ENCODE data around the gene FIZ1.

DNA sequence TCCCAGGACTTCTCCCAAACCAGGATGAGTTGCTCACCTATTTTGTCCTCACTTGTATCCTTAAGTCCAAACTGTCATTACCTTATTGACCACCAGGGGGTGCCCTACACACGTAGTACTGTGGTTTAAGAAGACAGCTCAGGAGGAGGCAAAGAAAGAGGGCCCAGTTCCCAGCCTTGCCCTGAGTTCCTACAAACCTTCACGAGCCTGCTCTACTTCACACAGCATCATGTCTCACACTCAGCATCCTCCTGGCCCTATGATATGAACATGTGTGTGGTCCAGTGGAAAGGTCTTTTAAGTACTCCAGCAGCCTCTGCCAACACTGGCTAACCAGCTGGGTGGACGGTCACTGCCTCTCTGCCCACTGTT is 33.1 kb upstream of the FIZ1 start:
- TF ChIP-seq, protein P1, sequence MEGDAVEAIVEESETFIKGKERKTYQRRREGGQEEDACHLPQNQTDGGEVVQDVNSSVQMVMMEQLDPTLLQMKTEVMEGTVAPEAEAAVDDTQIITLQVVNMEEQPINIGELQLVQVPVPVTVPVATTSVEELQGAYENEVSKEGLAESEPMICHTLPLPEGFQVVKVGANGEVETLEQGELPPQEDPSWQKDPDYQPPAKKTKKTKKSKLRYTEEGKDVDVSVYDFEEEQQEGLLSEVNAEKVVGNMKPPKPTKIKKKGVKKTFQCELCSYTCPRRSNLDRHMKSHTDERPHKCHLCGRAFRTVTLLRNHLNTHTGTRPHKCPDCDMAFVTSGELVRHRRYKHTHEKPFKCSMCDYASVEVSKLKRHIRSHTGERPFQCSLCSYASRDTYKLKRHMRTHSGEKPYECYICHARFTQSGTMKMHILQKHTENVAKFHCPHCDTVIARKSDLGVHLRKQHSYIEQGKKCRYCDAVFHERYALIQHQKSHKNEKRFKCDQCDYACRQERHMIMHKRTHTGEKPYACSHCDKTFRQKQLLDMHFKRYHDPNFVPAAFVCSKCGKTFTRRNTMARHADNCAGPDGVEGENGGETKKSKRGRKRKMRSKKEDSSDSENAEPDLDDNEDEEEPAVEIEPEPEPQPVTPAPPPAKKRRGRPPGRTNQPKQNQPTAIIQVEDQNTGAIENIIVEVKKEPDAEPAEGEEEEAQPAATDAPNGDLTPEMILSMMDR (IDR thresholded peaks at IDR 0.05; ENCODE audit: low read length): peak; percentile 91
- TF ChIP-seq EZH2 (optimal IDR thresholded peaks at IDR 0.05; ENCODE audit: low read depth, low read length) (no peak), EZH2phosphoT487 (IDR thresholded peaks at IDR 0.05; ENCODE audit: low read length) (no peak)
